Measurements from ENCODE around the gene NEBL.

NEBL gene

DNA sequence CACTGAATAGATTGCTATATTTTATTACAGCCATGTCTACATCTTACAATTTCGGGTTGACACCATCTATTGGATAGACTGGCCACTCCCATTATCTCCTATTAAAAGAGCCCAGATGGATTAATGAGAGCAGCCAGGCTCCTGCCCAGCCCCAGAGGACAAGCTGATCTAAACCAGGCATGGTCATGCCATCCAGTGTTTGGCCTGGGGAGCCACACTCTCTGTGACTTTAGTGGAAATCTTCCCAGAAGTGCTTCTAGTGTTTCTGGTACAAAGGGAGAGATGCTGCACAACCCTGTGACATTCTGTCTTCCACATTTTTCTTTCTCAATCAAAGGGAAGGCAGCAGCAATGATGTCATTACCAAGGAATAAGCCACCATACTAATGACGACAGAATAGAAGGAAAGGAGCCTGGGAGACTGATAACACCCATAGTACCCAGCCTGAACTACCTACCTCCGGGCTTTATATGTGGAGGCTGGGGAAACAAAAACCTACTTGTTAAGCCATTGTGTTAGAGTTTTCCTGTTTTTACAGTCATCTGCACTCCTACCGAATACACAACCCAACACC lies 5.0 kb downstream of the NEBL start:
- peaks cover 6% of the 10 kb centered on the region for H3K27me3 ChIP-seq
- TF ChIP-seq, protein P1, sequence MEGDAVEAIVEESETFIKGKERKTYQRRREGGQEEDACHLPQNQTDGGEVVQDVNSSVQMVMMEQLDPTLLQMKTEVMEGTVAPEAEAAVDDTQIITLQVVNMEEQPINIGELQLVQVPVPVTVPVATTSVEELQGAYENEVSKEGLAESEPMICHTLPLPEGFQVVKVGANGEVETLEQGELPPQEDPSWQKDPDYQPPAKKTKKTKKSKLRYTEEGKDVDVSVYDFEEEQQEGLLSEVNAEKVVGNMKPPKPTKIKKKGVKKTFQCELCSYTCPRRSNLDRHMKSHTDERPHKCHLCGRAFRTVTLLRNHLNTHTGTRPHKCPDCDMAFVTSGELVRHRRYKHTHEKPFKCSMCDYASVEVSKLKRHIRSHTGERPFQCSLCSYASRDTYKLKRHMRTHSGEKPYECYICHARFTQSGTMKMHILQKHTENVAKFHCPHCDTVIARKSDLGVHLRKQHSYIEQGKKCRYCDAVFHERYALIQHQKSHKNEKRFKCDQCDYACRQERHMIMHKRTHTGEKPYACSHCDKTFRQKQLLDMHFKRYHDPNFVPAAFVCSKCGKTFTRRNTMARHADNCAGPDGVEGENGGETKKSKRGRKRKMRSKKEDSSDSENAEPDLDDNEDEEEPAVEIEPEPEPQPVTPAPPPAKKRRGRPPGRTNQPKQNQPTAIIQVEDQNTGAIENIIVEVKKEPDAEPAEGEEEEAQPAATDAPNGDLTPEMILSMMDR (IDR thresholded peaks at IDR 0.05): no peak
- H3K9me3 ChIP-seq: no peaks in the 10 kb centered on the region
- H3K27ac ChIP-seq: no peak overlapping the region
- H3K4me3 ChIP-seq (ENCODE audit: low read depth in 1 of 2, low read length in 1 of 2): no peak overlapping the region
- no peaks in the 10 kb centered on the region for H3K4me1 ChIP-seq (ENCODE audit: control insufficient read depth in 1 of 2, insufficient read depth in 1 of 2, low read depth in 1 of 2, low read length in 1 of 2)
- no peaks in the 10 kb centered on the region for H3K36me3 ChIP-seq

DNA sequence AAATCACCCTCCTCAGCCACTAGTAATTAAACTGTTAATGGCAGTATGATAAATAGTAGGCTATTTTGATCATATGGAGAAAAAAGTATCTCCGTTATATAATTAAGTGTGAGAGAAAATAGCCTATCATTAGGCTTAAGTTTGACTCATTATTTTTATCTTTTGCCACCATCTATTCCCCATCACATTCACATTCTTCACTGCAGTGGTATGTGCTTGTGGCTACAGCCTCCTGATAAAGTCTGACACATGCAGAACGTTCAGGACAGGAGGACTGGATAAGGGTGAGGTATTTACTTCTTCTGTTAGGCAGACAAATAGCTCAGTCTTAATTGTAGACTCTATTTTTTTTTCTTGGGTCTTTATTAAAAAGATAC lies 5.8 kb downstream of the NEBL start:
- no peaks in the 10 kb centered on the region for H3K9me3 ChIP-seq
- H3K4me3 ChIP-seq (ENCODE audit: low read depth in 1 of 2, low read length in 1 of 2): no peak overlapping the region
- peaks cover 6% of the 10 kb centered on the region for H3K27me3 ChIP-seq
- TF ChIP-seq, protein P1 (IDR thresholded peaks at IDR 0.05): no peak
- H3K4me1 ChIP-seq (ENCODE audit: control insufficient read depth in 1 of 2, insufficient read depth in 1 of 2, low read depth in 1 of 2, low read length in 1 of 2): no peaks in the 10 kb centered on the region
- H3K36me3 ChIP-seq: no peaks in the 10 kb centered on the region
- no peak overlapping the region for H3K27ac ChIP-seq

DNA sequence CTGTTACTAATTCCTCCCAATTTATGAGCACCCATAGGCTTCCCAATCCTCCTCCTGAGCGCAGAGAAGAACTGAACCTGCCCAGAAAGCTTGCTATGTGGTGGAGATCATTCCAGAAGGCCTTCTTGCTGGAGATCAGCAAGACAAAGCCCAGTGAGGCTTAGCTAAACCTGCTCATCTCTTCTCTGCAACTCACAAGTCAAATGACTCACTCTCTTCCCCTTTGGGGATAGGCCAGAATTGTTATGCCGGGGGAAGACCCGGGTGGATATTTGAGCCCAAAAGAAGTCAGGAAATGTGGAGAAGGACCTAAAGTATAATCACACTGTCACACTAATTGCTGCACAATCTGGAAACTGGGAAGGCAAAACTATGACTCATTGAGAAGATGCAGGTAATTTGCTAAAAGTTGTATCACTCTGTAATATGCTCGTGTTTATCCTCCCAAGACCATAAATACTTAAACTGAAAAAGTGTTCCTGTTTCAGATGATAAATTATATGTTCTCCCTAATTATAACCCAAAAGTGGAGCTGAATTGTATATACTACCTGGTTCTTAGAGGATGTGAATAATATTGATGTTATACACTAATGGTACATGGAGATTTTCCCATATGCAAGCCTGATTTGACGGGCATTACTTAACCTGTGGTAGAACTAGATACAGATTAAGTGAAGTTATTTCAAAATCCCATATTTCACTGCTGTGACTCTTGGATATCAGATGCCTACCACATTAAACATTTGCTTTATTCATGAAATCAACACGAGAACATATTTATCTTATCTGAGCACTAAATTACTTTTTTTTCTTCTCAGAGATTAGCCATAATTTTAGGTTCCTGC lies 6.4 kb downstream of the NEBL start:
- Histone ChIP-seq H3K27ac (no peak overlapping the region), H3K4me1 (ENCODE audit: control insufficient read depth in 1 of 2, insufficient read depth in 1 of 2, low read depth in 1 of 2, low read length in 1 of 2) (no peaks in the 10 kb centered on the region), H3K27me3 (peaks cover 6% of the 10 kb centered on the region), H3K9me3 (no peaks in the 10 kb centered on the region), H3K4me3 (ENCODE audit: low read depth in 1 of 2, low read length in 1 of 2) (no peak overlapping the region), H3K36me3 (no peaks in the 10 kb centered on the region)
- TF ChIP-seq, protein P1 (IDR thresholded peaks at IDR 0.05): no peak

DNA sequence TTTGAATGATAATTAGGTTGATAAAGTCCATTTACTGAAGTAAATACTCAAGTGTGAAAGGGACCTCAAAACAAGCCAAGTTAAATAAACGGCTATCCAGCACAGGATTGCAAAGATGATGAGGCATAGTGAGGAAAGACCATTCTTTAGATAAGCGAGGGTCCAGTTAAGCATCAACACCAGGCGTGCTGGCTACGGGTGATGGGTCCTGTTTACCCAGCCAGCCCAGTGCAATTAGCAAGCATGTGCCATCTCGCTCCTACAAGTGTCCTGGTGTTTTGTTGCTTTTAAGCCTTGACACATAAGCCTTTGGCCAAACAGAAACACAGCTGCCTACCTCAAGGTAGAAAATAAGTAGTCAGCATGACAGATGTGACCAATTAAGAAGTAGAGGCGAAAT lies 7.1 kb downstream of the NEBL start:
- no peak overlapping the region for H3K4me3 ChIP-seq (ENCODE audit: low read depth in 1 of 2, low read length in 1 of 2)
- no peak overlapping the region for H3K27ac ChIP-seq
- no peaks in the 10 kb centered on the region for H3K36me3 ChIP-seq
- no peaks in the 10 kb centered on the region for H3K4me1 ChIP-seq (ENCODE audit: control insufficient read depth in 1 of 2, insufficient read depth in 1 of 2, low read depth in 1 of 2, low read length in 1 of 2)
- no peaks in the 10 kb centered on the region for H3K9me3 ChIP-seq
- H3K27me3 ChIP-seq: peaks cover 6% of the 10 kb centered on the region
- TF ChIP-seq, protein P1 (IDR thresholded peaks at IDR 0.05): no peak

DNA sequence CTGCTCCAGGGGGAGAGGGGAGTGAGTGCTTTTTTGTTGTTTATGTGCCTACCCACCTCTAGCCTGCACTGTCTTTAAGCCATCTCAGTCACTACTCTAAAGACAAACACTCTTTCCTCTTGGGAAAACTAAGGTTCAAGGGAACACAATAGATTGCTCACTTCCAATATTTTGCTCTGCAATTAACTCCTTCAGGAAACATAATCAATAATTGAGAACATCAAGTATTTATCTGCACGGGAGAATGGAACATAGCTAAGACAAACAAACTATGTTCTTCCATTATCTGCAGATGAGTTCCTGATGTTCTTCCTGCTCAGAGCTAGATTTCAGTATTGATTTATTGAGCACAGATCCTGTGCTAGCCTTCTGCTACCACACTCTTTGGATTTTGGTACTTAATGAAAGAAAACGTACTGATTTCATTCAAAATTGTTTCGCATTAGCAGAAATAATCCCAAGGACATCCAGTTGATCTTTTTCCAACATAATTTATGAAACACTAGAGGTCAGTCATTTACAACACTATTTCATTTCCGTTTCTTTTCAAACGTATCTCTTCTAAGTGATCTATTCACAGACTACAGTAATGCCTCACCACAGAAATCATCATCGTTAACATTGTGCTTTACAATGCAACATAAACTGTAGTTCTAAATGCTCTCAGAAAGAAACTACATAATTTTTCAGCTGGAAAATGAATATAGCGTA lies 8.3 kb downstream of the NEBL start:
- H3K4me3 ChIP-seq (ENCODE audit: low read depth in 1 of 2, low read length in 1 of 2): no peak overlapping the region
- H3K36me3 ChIP-seq: no peaks in the 10 kb centered on the region
- TF ChIP-seq, protein P1 (IDR thresholded peaks at IDR 0.05): no peak
- no peak overlapping the region for H3K27ac ChIP-seq
- H3K9me3 ChIP-seq: no peaks in the 10 kb centered on the region
- H3K27me3 ChIP-seq: peaks cover 6% of the 10 kb centered on the region
- no peaks in the 10 kb centered on the region for H3K4me1 ChIP-seq (ENCODE audit: control insufficient read depth in 1 of 2, insufficient read depth in 1 of 2, low read depth in 1 of 2, low read length in 1 of 2)
